HG02623 (cell line): Measurements from ENCODE around the gene NLGN4X.

ENCODE experiments used
- ATAC-seq: cut with Tn5 transposase; IDR thresholded peaks from one replicate; pipeline ENCODE4 v1.9.1; 2021; ENCODE audit warnings: moderate library complexity; ENCODE audit not compliant: unreplicated experiment

Gene NLGN4X

DNA sequence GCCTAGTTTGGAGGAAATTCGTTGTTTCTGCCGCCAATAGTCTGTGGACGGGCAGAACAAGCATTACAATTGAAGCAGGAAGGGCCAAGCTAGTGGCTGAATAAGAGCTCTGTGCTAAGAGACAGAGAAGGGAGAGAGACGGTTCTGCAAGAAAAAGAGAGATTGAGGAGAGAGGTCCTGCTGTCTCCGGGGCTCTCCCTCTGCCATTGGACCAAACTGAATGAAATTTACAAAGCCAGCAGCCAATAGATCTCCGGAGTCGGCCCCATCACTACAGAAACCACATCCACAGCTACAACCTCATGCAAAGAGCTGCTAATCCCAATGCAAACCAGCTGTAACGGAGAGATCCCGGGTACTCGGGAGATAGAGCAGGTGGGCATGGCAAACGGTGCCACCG is at the start of gene NLGN4X:
NLGN4X (minus strand) TSS at position 148 of the 400 bp plus-strand sequence. CDS start 77,401 bp downstream, outside the sequence.
- ATAC-seq = no peak

DNA sequence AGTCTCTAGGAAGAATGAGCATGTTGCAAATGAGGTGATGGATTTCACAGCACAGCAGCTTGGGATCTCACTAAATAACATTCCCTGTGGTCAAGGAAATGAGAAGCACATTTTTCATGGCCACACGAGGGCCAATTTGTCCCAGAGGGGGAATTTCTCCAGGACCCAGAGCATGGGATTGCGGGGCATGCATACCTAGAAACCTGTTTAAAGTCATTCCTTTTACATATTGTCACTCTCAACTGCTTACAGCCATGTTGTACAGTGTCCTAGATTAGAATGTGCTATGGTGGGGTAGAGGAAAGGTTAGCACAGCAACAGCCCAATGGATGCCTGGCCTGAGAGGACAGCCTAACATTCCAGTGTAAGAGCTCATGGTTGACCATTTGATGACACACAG is 37.4 kb upstream of the NLGN4X start:
- no peak for ATAC-seq

DNA sequence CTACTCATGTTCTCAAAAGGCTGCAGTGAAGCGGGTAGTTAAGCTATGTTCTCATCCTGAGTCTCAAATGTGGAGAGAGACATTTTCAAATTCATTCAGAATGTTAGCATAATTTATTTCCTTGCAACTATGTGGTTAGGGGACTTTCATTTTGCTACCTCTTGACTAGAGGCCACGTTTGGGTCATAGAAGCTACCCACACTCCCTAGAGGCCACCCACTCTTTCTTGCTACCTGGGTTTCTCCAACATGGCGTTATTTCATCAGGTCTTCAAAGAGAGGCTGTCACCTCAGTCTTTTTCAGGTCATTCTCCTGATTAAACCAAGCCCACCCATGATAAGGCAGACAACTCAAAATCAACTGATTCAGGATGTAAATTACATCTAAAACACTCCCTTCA is 34.3 kb upstream of the NLGN4X start:
- no peak for ATAC-seq

GRCh38 chrX:6257025-6257424 is 28.4 kb upstream of the NLGN4X start:
- no peak for ATAC-seq

- ATAC-seq = no peak
These were observed 16.0 kb upstream of the NLGN4X start for GRCh38 chrX:6244666-6245065.

- no peak for ATAC-seq
These were observed 9.9 kb upstream of the NLGN4X start for GRCh38 chrX:6238576-6238975.

GRCh38 chrX:6227935-6228334 is 732 bp downstream of the NLGN4X start:
- ATAC-seq = no peak

GRCh38 chrX:6227453-6227835 is 1.2 kb downstream of the NLGN4X start:
- no peak for ATAC-seq

GRCh38 chrX:6226596-6227452 is 1.8 kb downstream of the NLGN4X start:
- ATAC-seq = no peak

- ATAC-seq = no peak
These were observed 2.6 kb downstream of the NLGN4X start for GRCh38 chrX:6225911-6226595.

- ATAC-seq = no peak
These were observed 3.3 kb downstream of the NLGN4X start for GRCh38 chrX:6225288-6225910.

- ATAC-seq = no peak
These were observed 5.2 kb downstream of the NLGN4X start for GRCh38 chrX:6223516-6223915.

- no peak for ATAC-seq
These were observed 18.4 kb downstream of the NLGN4X start for GRCh38 chrX:6210230-6210629.

DNA sequence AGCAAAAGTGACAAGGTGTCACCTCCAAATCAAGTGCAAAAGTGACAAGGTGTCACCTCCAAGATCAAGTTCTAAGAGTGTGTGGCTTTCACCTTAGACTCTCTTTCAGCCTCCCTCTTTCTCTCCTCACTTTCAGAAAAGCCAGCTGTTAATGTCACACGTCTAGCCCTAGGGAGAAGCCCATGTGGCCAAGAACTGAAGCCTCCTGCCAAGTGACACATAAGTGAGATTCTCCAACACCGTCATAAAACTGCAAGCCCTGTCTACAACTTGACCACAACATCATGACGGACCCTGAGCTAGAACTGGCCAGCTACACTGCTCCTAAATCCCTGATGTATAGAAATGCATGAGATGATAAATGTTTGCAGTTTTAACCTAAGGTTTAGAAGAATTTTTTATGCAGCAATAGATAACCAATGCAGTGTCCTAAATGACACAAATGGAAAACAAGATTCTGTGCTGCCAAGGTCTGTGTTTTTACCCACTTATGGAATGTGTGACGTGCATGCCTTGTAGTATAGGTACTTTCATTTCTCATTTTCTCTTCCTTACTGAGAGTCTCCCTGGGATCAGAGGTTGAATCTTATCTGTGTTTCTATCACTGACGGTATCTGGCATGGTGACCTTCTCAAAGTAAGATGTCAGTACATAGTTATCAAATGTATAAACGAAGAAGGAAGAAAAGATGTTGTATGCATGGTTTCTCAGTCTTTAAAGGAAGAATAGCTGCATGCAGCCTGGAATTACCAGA is 25.0 kb downstream of the NLGN4X start:
- ATAC-seq = no peak

- ATAC-seq = no peak
These were observed 29.2 kb downstream of the NLGN4X start for GRCh38 chrX:6199486-6199885.

GRCh38 chrX:6187256-6187655 is 41.4 kb downstream of the NLGN4X start:
- no peak for ATAC-seq

DNA sequence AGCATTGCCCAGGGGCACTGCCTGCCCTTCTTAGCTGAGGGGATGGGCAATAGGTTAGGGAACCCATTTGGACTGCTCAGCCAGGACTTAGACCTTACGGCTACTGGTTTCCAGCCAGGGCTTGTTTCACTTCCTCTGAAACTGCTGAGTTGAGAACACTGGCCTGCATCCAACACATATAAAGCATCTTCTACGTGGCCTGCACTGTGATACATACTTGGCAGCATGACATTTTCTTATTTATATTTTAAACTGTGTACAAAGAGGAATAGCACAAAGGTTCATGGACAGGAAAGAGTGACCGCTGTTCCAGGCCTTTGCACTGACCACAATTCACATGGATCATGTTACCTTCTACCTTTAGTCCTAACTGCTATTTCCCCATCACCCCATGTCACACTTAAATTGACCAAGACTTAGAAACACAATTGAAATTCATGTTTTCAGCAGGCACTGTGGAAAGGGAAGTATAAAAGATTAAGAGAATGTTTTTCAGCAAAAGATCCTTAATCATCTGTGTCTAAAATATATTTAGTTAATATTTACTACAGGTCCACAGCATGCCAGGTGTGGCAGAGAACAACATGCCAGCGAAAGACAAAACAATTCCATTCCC is 43.7 kb downstream of the NLGN4X start:
- ATAC-seq = peak; percentile 90

DNA sequence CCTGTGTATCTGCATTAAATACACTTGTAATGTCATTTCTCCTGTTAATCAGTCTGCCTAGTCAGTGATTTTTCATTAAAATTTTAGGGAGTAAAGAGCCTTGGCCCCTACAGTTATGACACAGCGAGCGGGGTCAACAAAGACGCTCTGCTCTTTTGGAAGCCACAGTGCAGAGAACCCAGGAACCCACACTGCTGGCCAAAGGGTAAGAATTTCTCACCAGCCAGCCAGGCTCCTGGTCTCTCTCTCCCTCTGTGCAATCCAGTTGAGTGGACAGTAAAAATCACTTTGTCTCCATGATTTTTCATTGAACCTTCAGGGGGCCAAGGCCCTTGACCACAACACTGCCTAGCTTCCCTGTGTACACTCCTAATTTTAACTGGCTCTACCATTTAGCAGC is 52.8 kb downstream of the NLGN4X start:
- no peak for ATAC-seq

DNA sequence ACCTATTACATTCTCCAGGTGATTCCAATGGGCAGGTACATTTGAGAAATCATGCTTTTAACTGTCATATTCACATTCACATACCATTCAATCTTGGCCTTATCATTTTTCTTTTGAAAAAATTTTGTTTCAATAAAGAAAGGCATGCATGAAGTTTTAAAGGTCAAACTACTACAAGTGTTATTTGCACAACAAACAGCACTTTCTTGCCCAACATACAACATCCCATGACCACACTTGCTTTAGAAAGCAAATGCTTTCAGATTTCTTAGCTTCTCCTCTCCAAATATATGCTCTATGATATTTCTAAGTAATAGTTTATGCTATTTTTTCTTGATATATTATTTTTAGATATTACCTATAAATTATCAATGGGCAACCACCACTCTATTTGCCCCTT is 58.2 kb downstream of the NLGN4X start:
- ATAC-seq = no peak

DNA sequence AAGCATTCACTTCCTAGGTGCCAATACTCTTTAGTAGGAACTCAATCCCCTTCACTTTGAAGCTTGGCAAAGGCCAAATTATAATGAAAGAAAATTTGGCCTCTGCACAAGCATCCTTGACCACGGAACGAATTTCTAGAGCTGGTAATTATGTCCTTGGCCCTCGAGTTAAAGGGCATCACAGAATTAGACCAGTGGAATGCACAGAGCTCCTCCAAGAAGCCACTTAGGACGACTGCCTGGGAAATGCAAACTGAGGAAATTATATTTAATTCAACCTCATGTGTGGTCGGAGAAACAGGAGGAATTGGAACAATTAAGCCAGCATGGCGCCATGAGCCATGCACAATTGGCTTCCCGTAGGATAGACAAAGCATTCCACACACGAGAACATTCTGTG is 59.3 kb downstream of the NLGN4X start:
- no peak for ATAC-seq

DNA sequence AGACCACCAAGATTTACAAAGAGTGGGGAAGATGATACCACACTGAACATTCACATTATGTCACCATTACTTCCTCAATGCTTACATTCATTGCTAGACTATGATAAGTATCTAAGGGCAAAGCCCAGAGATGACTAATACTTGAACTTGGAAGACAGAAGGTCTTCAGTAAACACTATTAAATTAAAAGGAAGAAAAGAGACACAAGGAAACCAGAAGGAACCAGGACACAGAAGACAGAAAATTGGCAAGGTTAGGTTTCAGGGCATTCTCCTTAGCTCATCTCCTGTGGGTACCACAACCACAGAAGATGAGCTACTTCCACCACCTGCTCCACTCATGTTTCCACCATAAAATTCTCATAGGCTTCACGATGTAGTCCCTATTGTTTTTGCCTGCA is 64.9 kb downstream of the NLGN4X start:
- no peak for ATAC-seq
